ENCODE results near the gene SORBS1.

- no peak for TF ChIP-seq CTCF (IDR thresholded peaks at IDR 0.05)
- no peak for TF ChIP-seq POLR2A (IDR thresholded peaks at IDR 0.05)
Observed at GRCh38 chr10:95502377-95502776, 58.8 kb downstream of the SORBS1 start.

Data from body of pancreas (tissue), 4 donors.